ENCODE measurements around the gene C14orf93.

DNA sequence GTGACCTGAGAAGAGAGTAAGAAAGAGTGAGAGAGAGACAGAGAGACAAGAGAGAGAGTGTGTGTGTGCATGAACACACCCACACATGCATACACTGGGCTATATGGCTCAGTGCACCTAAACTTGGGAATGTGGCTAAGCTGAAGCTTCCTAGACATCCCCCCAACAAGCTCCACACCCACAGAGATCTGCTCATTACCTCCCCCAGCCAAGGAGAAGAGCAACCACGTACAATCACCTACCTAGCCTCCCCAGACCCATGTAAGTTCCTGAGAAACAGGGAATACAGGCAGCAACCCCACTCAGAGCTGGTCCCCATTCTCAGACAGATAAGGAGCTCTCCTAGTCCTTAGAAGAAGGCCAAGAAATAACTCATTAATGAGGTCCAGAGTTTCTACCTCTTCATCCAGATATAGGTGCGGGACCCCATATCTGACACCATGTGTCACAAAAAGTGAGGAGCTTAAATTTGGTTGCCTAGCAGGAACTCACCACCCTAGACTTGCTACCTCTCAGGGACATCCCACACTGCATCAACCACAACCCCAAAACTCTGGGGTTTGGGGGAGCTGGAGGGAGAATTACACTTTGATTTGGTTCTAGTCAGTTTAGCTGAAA, 37.5 kb downstream of the C14orf93 start:
- TF ChIP-seq EZH2 (IDR thresholded peaks at IDR 0.05; ENCODE audit: borderline replicate concordance, low read depth, low read length, poor library complexity, severe bottlenecking): no peak
- TF ChIP-seq, protein P1, sequence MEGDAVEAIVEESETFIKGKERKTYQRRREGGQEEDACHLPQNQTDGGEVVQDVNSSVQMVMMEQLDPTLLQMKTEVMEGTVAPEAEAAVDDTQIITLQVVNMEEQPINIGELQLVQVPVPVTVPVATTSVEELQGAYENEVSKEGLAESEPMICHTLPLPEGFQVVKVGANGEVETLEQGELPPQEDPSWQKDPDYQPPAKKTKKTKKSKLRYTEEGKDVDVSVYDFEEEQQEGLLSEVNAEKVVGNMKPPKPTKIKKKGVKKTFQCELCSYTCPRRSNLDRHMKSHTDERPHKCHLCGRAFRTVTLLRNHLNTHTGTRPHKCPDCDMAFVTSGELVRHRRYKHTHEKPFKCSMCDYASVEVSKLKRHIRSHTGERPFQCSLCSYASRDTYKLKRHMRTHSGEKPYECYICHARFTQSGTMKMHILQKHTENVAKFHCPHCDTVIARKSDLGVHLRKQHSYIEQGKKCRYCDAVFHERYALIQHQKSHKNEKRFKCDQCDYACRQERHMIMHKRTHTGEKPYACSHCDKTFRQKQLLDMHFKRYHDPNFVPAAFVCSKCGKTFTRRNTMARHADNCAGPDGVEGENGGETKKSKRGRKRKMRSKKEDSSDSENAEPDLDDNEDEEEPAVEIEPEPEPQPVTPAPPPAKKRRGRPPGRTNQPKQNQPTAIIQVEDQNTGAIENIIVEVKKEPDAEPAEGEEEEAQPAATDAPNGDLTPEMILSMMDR (conservative IDR thresholded peaks at IDR 0.05; ENCODE audit: low read depth, low read length): no peak
